ENCODE measurements around the gene DNAL4. TPM values are rescaled to one million over a fixed set of nuclear protein-coding genes. Genes with fewer than 3 reads are reported as not detected.

DNAL4 gene
- total and polyA plus RNA-seq, 2 of the 4 experiments (the other 2 are of a cell fraction): 6.1 to 12.1 TPM

DNA sequence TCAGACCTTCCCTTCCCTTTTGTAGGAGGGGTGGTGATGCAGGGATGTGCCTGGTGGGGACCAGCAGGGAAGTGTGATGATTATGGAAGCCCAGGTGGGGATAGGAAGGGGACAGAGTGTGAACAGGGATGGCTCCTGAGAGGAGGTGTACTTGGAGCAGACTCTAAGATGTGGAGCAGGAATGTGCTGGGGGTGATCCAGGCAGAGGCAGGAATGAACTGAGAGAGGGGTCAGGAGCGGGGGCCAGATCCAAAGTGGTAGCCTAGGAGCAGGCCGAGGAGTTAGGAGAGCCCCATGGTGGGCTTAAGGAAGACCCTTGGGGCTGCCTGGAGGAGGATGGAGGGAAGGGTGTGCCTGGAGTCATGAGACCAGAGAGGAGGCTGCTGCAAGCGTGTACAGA lies 46.2 kb upstream of the DNAL4 start:
- Histone ChIP-seq H3K9ac (ENCODE audit: low read depth, low read length) (no peak overlapping the region), H3K9me3 (ENCODE audit: control insufficient read depth, insufficient read depth, low read length) (no peaks in the 10 kb centered on the region), H3K79me1 (ENCODE audit: low read depth in 1 of 2, low read length in 2 of 2) (no peaks in the 10 kb centered on the region), H4K8ac (ENCODE audit: low read depth in 2 of 2, low read length in 2 of 2) (no peak overlapping the region), H2BK15ac (ENCODE audit: low read depth, low read length) (no peak overlapping the region), H2AFZ (replicated peaks; ENCODE audit: low read length, poor library complexity) (no peak overlapping the region), H2BK5ac (ENCODE audit: low read depth, low read length, poor library complexity, severe bottlenecking) (no peak overlapping the region), H3K4me1 (ENCODE audit: control insufficient read depth, insufficient read depth, low read length) (peaks cover 2% of the 10 kb centered on the region; the same call in 1 of the 2 replicates), H3K27me3 (ENCODE audit: control insufficient read depth, insufficient read depth, low read length) (peaks cover 24% of the 10 kb centered on the region), H3K23ac (ENCODE audit: low read depth, low read length) (no peak overlapping the region), H3K14ac (replicated peaks; ENCODE audit: low read depth, low read length) (no peak overlapping the region), H2AK5ac (ENCODE audit: low read depth, low read length) (no peak overlapping the region), H3K9me1 (ENCODE audit: insufficient read depth, low read length) (no peaks in the 10 kb centered on the region), H2AK9ac (replicated peaks; ENCODE audit: low read depth, low read length, poor library complexity) (no peak overlapping the region), H4K5ac (ENCODE audit: low read depth, low read length) (no peak overlapping the region), H3K27ac (ENCODE audit: insufficient read depth, low read length) (no peak overlapping the region), H2BK120ac (ENCODE audit: low read depth, low read length) (no peak overlapping the region), H3K18ac (ENCODE audit: low read depth, low read length) (no peak overlapping the region), H3K4me3 (ENCODE audit: insufficient read depth, low read depth, low read length) (no peak overlapping the region), H2BK20ac (ENCODE audit: low read depth, low read length) (no peak overlapping the region), H4K91ac (ENCODE audit: insufficient read depth, low read depth, low read length) (no peak overlapping the region), H3K4ac (ENCODE audit: low read depth, low read length) (no peak overlapping the region), H3K36me3 (ENCODE audit: control insufficient read depth, insufficient read depth, low read length) (no peaks in the 10 kb centered on the region), H3K56ac (ENCODE audit: extremely low read depth, insufficient read depth, low read length) (no peak overlapping the region), H3K4me2 (ENCODE audit: low read depth, low read length) (no peak overlapping the region), H4K20me1 (ENCODE audit: insufficient read depth, low read length) (no peaks in the 10 kb centered on the region; the same call in 1 of the 2 replicates)
- POLR2A ChIA-PET (ENCODE audit: unreplicated experiment): no interaction called here
- in situ Hi-C loops (cut with MboI; ENCODE audit: low sequenced_read_pairs) (no loop called here), dilution Hi-C loops (cut with HindIII; ENCODE audit: low sequenced_read_pairs, unreplicated experiment) (no loop called here), intact Hi-C loops (cut with micrococcal nuclease) (loop anchor here (1.0 to 5.0 kb wide), 2 partner anchors 26 to 53 kb away; no protein-coding TSS in a partner anchor)
- TF ChIP-seq RAD21 (IDR thresholded peaks at IDR 0.05; ENCODE audit: low read length) (no peak), MXI1 (IDR thresholded peaks at IDR 0.05; ENCODE audit: borderline replicate concordance, low read depth, low read length) (no peak), RFX5 (IDR thresholded peaks at IDR 0.05; ENCODE audit: low read depth, low read length) (no peak), CEBPB (IDR thresholded peaks at IDR 0.05; ENCODE audit: low read depth, low read length) (no peak), SMC3 (IDR thresholded peaks at IDR 0.05; ENCODE audit: low read depth, low read length) (no peak), NFE2L2 (IDR thresholded peaks at IDR 0.05; ENCODE audit: low read depth, low read length) (no peak)
- TF ChIP-seq, protein P1, sequence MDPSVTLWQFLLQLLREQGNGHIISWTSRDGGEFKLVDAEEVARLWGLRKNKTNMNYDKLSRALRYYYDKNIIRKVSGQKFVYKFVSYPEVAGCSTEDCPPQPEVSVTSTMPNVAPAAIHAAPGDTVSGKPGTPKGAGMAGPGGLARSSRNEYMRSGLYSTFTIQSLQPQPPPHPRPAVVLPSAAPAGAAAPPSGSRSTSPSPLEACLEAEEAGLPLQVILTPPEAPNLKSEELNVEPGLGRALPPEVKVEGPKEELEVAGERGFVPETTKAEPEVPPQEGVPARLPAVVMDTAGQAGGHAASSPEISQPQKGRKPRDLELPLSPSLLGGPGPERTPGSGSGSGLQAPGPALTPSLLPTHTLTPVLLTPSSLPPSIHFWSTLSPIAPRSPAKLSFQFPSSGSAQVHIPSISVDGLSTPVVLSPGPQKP (IDR thresholded peaks at IDR 0.05; ENCODE audit: borderline replicate concordance, low read depth, low read length): no peak
- TF ChIP-seq, protein P2, sequence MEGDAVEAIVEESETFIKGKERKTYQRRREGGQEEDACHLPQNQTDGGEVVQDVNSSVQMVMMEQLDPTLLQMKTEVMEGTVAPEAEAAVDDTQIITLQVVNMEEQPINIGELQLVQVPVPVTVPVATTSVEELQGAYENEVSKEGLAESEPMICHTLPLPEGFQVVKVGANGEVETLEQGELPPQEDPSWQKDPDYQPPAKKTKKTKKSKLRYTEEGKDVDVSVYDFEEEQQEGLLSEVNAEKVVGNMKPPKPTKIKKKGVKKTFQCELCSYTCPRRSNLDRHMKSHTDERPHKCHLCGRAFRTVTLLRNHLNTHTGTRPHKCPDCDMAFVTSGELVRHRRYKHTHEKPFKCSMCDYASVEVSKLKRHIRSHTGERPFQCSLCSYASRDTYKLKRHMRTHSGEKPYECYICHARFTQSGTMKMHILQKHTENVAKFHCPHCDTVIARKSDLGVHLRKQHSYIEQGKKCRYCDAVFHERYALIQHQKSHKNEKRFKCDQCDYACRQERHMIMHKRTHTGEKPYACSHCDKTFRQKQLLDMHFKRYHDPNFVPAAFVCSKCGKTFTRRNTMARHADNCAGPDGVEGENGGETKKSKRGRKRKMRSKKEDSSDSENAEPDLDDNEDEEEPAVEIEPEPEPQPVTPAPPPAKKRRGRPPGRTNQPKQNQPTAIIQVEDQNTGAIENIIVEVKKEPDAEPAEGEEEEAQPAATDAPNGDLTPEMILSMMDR (conservative IDR thresholded peaks at IDR 0.05; ENCODE audit: low read depth, low read length): no peak
- CTCF ChIA-PET: interaction anchor here (0.8 kb wide), 1 partner anchor 71 kb away, joined by 4 read pairs; no protein-coding TSS in a partner anchor
- DNase-seq: no peak
- no TSS peak for BruUV-seq (replicated peaks)
- WGBS, 2 experiments (ENCODE audit: extremely low coverage in 2 of 2, insufficient read length in 1 of 2): 52% methylated on average over 3 of the region's 3 CpGs; no CpG with 5 or more reads in 1 of the 2 experiments
- ATAC-seq (ENCODE audit: low read depth): no peak
